CD4-positive, alpha-beta memory T cell (primary cell): Measurements from ENCODE around the gene KCTD19. TPM values are rescaled to one million over a fixed set of nuclear protein-coding genes. Genes with fewer than 3 reads are reported as not detected.

Experiments
- CTCF ChIA-PET: fragments of 350-600 bp; sonication (Branson Sonifier 250); formaldehyde crosslinking; loops from one replicate; lab custom pipeline; 2021; ENCODE audit warnings: inconsistent platforms; ENCODE audit not compliant: partially characterized antibody; lab: Charles Lee
- POLR2A ChIA-PET: fragments of 350-600 bp; sonication (Branson Sonifier 250); formaldehyde crosslinking; loops from one replicate; lab custom pipeline; 2021; ENCODE audit not compliant: partially characterized antibody; lab: Charles Lee
- DNase-seq, 5 donors: peaks; one replicate each; pipeline versions ENCODE4 v3.0.0 to v3.0.0-alpha.2; 2020 to 2022; ENCODE audit warnings: mixed read lengths in 1 of 5
- H3K27ac ChIP-seq: one replicate; pipeline ENCODE4 v1.7.0; 2013; ENCODE audit warnings: low read depth, low read length
- H3K27me3 ChIP-seq: 2 replicates; pipeline ENCODE4 v1.7.0; 2013; ENCODE audit warnings: mild to moderate bottlenecking, low read length, moderate library complexity; ENCODE audit not compliant: insufficient read depth
- H3K36me3 ChIP-seq: 2 replicates; pipeline ENCODE4 v1.7.0; 2013; ENCODE audit warnings: mild to moderate bottlenecking, low read length, moderate library complexity; ENCODE audit not compliant: insufficient read depth
- H3K4me1 ChIP-seq: 2 replicates; pipeline ENCODE4 v1.7.0; 2013; ENCODE audit warnings: mild to moderate bottlenecking, low read length, moderate library complexity; ENCODE audit not compliant: insufficient read depth
- H3K4me3 ChIP-seq, 2 donors: one replicate each; pipeline ENCODE4 v1.7.0; 2013; ENCODE audit warnings: low read length in 2 of 2, mild to moderate bottlenecking in 1 of 2
- H3K9me3 ChIP-seq, 2 donors: one replicate each; pipeline ENCODE4 v1.7.0; 2013; ENCODE audit warnings: low read length in 2 of 2, control low read depth in 1 of 2; ENCODE audit not compliant: control insufficient read depth in 1 of 2
- H3K27ac Mint-ChIP-seq, 7 donors: one replicate each; pipeline ENCODE4 v1.8.0; 2020 to 2021; ENCODE audit warnings: mixed read lengths in 7 of 7, mild to moderate bottlenecking in 6 of 7, inconsistent platforms in 3 of 7, moderate library complexity in 3 of 7
- H3K27me3 Mint-ChIP-seq, 2 donors: one replicate each; pipeline ENCODE4 v1.8.0; 2020 to 2021; ENCODE audit warnings: mixed read lengths in 2 of 2
- H3K36me3 Mint-ChIP-seq, 2 donors: one replicate each; pipeline ENCODE4 v1.8.0; 2020 to 2021; ENCODE audit warnings: mixed read lengths in 2 of 2, inconsistent platforms in 1 of 2, mild to moderate bottlenecking in 1 of 2
- H3K4me1 Mint-ChIP-seq, 4 donors: one replicate each; pipeline ENCODE4 v1.8.0; 2020 to 2021; ENCODE audit warnings: mixed read lengths in 4 of 4, mild to moderate bottlenecking in 1 of 4
- H3K4me3 Mint-ChIP-seq, 8 donors: one replicate each; pipeline ENCODE4 v1.8.0; 2020 to 2021; ENCODE audit warnings: mixed read lengths in 8 of 8, mild to moderate bottlenecking in 7 of 8, moderate library complexity in 6 of 8, inconsistent platforms in 3 of 8
- H3K9me3 Mint-ChIP-seq, 8 donors: one replicate each; pipeline ENCODE4 v1.8.0; 2020 to 2021; ENCODE audit warnings: mixed read lengths in 8 of 8, mild to moderate bottlenecking in 5 of 8, inconsistent platforms in 3 of 8, moderate library complexity in 1 of 8
- intact Hi-C: fragments of 100-400 bp; cut with micrococcal nuclease; formaldehyde crosslinking; loops from one replicate; pipeline ENCODE4 v1.15.1; 2023
- polyA plus RNA-seq, 2 donors: library from polyadenylated mRNA; unstranded; fragments of 300-500 nt; fragmentation: Illumina TruSeq; gene quantifications; one replicate each; pipeline ENCODE4 v1.2.3, GENCODE V29; 2021
- total RNA-seq, 2 experiments: library from RNA; stranded (reverse); gene quantifications; one replicate each; pipeline ENCODE4 v1.2.3, GENCODE V29; 2021

Gene KCTD19
- total and polyA plus RNA-seq, 4 experiments from 2014 or later = 0.10 TPM; not detected in 3

GRCh38 chr16:67245186-67245585 is 81.4 kb downstream of the KCTD19 start:
- Mint-ChIP-seq H3K4me1 (peaks cover 26 to 65% (median 45%) of the 10 kb centered on the region in 4 donors), H3K27ac (peak overlapping the region; percentile 94 to 100 (median 97)), H3K9me3 (no peaks in the 10 kb centered on the region), H3K4me3 (peak overlapping the region; percentile 55 to 95 (median 78)), H3K27me3 (peaks cover under 1 to 1% of the 10 kb centered on the region in 2 donors), H3K36me3 (peaks cover 0 to 12% of the 10 kb centered on the region in 2 donors)
- Histone ChIP-seq H3K36me3 (no peaks in the 10 kb centered on the region), H3K27me3 (no peaks in the 10 kb centered on the region), H3K9me3 (no peaks in the 10 kb centered on the region), H3K4me3 (peak overlapping the region in 1 of 2 donors; percentile 11), H3K4me1 (peaks cover 57% of the 10 kb centered on the region), H3K27ac (peak overlapping the region; percentile 82)
- no peak for DNase-seq
- ChIA-PET POLR2A (interaction anchor here (0.6 to 10.5 kb wide), 10 partner anchors 14 to 728 kb away, joined by 3 to 259 read pairs (median 8); partner anchors contain the start of genes E2F4, FBXL8, PLEKHG4 and TMEM208), CTCF (interaction anchor here (0.6 to 2.1 kb wide), 7 partner anchors 10 to 228 kb away, joined by 3 to 15 read pairs (median 3); partner anchors contain the start of gene TMEM208)
- intact Hi-C loops = loop anchor here (5.0 kb wide), 1 partner anchor 83 kb away; the partner anchor contains the start of gene HSF4

DNA sequence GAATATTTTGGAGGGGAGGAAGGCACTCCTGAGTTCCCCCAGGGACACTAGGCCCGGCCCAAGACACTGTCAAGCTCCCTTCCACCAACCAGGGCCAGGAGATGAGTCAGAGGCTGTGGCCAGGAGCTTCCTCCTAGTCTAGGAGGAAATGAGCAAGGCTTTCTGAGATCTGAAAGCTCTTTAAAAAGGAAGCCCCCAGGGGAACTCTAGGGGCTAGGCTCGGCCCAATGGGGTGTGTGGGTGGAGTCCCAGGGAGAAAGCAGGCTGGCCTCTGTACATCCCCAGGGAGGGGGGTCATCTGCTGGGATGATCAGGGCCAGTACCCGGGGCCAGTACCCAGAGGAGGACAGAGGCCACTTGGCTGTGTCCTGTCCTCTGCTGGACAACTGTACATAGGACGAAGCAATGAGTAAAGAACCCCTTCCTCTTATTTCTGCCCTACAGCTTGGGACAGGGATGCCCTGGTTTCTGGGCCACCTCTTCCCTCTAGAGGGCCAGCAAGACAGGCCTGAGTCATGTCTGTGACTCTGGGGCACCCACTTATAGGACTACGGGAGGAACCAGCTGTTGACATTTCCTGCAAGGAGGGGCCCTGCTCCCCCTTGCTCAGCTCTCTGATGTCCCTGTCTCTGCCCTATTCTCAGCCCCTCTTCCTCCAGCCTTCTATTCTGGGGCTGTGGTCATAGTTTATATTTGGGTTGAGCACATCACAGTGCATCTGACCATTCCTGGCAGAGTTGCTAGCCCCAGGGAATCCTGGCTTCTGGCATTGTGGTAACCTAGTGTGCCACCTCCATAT is 82.0 kb downstream of the KCTD19 start:
- Histone ChIP-seq H3K36me3 (peaks cover 4% of the 10 kb centered on the region), H3K4me3 (peak overlapping the region; percentile 4 to 11), H3K27me3 (no peaks in the 10 kb centered on the region), H3K27ac (peak overlapping the region; percentile 82), H3K4me1 (peaks cover 53% of the 10 kb centered on the region), H3K9me3 (no peaks in the 10 kb centered on the region)
- ChIA-PET POLR2A (interaction anchor here (0.6 to 10.5 kb wide), 16 partner anchors 14 to 727 kb away, joined by 3 to 259 read pairs (median 5); partner anchors contain the start of genes ATP6V0D1, E2F4, FBXL8 and PLEKHG4), CTCF (interaction anchor here (0.6 to 2.1 kb wide), 9 partner anchors 9 to 227 kb away, joined by 3 to 15 read pairs (median 3); partner anchors contain the start of gene TMEM208)
- H3K36me3 Mint-ChIP-seq = peaks cover 0 to 12% of the 10 kb centered on the region in 2 donors
- intact Hi-C loops = loop anchor here (5.0 kb wide), 1 partner anchor 82 kb away; the partner anchor contains the start of gene HSF4
- peaks cover 26 to 59% (median 42%) of the 10 kb centered on the region in 4 donors for H3K4me1 Mint-ChIP-seq
- H3K27ac Mint-ChIP-seq = peak overlapping the region; percentile 94 to 100 (median 97)
- peaks cover 0 to under 1% of the 10 kb centered on the region in 2 donors for H3K27me3 Mint-ChIP-seq
- DNase-seq = peak; percentile 58 to 97 (median 65)
- no peaks in the 10 kb centered on the region for H3K9me3 Mint-ChIP-seq
- peak overlapping the region; percentile 55 to 95 (median 78) for H3K4me3 Mint-ChIP-seq

- no peaks in the 10 kb centered on the region for H3K9me3 ChIP-seq
- H3K27me3 ChIP-seq = no peaks in the 10 kb centered on the region
- no peaks in the 10 kb centered on the region for H3K9me3 Mint-ChIP-seq
- H3K36me3 ChIP-seq = peaks cover 15% of the 10 kb centered on the region
- H3K4me3 Mint-ChIP-seq = no peak overlapping the region
- ChIA-PET CTCF (interaction anchor here (1.0 to 2.1 kb wide), 2 partner anchors 17 to 46 kb away, joined by 3 to 15 read pairs; partner anchors contain the start of gene TMEM208), POLR2A (interaction anchor here (1.0 to 10.5 kb wide), 7 partner anchors 13 to 238 kb away, joined by 3 to 259 read pairs (median 10); partner anchors contain the start of genes ATP6V0D1, E2F4, FBXL8 and TMEM208)
- intact Hi-C loops = no loop called here
- peaks cover 46% of the 10 kb centered on the region for H3K4me1 ChIP-seq
- peaks cover 22 to 53% (median 40%) of the 10 kb centered on the region in 4 donors for H3K4me1 Mint-ChIP-seq
- H3K27ac ChIP-seq = peak overlapping the region; percentile 82
- peaks cover 2 to 22% of the 10 kb centered on the region in 2 donors for H3K36me3 Mint-ChIP-seq
- peak overlapping the region; percentile 22 to 100 (median 97) for H3K27ac Mint-ChIP-seq
- H3K27me3 Mint-ChIP-seq = no peaks in the 10 kb centered on the region
- DNase-seq = no peak
- no peak overlapping the region for H3K4me3 ChIP-seq
Measured at GRCh38 chr16:67243481-67243880, 83.1 kb downstream of the KCTD19 start.

DNA sequence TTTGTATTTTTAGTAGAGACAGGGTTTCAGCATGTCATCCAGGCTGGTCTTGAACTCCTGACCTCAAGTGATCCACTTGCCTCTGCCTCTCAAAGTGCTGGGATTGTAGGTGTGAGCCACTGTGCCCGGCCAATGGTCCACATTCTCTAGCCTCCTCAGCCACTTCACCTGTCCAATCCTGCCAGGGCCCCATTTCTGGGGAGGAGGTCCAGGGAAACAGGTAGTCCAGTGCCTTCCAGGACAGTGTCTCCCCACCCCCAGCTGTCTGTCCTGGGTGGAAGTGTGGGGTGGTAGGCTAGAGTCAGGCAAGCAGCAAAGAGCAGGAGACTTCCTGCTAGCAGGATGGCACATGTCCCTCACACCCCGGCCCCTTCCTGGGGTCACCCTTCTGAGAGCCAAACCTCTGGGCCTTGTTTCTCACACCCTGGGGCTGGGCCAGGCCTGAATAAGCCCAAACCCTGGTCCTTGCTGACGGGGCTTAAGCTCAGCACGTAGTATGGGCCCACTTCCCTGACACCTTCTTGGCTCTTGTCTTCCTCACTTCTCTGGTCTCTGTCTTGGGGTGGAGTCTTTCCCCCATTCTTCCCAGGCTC is 84.3 kb downstream of the KCTD19 start:
- intact Hi-C loops = no loop called here
- Mint-ChIP-seq H3K9me3 (no peaks in the 10 kb centered on the region), H3K36me3 (peaks cover 15 to 31% of the 10 kb centered on the region in 2 donors), H3K4me1 (peaks cover 16 to 45% (median 34%) of the 10 kb centered on the region in 4 donors), H3K27ac (peak overlapping the region in 6 of 7 donors; percentile 55 to 100 (median 84)), H3K4me3 (no peak overlapping the region), H3K27me3 (no peaks in the 10 kb centered on the region)
- no peaks in the 10 kb centered on the region for H3K9me3 ChIP-seq
- H3K27ac ChIP-seq = peak overlapping the region; percentile 6
- no peak overlapping the region for H3K4me3 ChIP-seq
- ChIA-PET CTCF (no interaction called here), POLR2A (interaction anchor here (10.5 kb wide), 1 partner anchor 11 kb away, joined by 259 read pairs; the partner anchor contains the start of gene TMEM208)
- no peaks in the 10 kb centered on the region for H3K27me3 ChIP-seq
- peaks cover 23% of the 10 kb centered on the region for H3K36me3 ChIP-seq
- DNase-seq = no peak
- peaks cover 36% of the 10 kb centered on the region for H3K4me1 ChIP-seq

GRCh38 chr16:67241008-67241900 is 85.3 kb downstream of the KCTD19 start:
- POLR2A ChIA-PET = interaction anchor here (10.5 kb wide), 1 partner anchor 10 kb away, joined by 259 read pairs; the partner anchor contains the start of gene TMEM208
- H3K27ac Mint-ChIP-seq = peak overlapping the region; percentile 32 to 89 (median 72)
- Histone ChIP-seq H3K27ac (no peak overlapping the region), H3K4me1 (peaks cover 36% of the 10 kb centered on the region), H3K27me3 (no peaks in the 10 kb centered on the region), H3K4me3 (no peak overlapping the region), H3K36me3 (peaks cover 27% of the 10 kb centered on the region), H3K9me3 (no peaks in the 10 kb centered on the region)
- intact Hi-C loops = no loop called here
- H3K4me3 Mint-ChIP-seq = no peak overlapping the region
- H3K36me3 Mint-ChIP-seq = peaks cover 18 to 38% of the 10 kb centered on the region in 2 donors
- no peaks in the 10 kb centered on the region for H3K27me3 Mint-ChIP-seq
- no peaks in the 10 kb centered on the region for H3K9me3 Mint-ChIP-seq
- CTCF ChIA-PET = no interaction called here
- no peak for DNase-seq
- peaks cover 18 to 44% (median 33%) of the 10 kb centered on the region in 4 donors for H3K4me1 Mint-ChIP-seq

- Histone ChIP-seq H3K36me3 (peaks cover 27% of the 10 kb centered on the region), H3K9me3 (no peaks in the 10 kb centered on the region)
Measured at GRCh38 chr16:67240506-67240905, 86.0 kb downstream of the KCTD19 start.

More at GRCh38 chr16:67240506-67240905, 86.0 kb downstream of the KCTD19 start:
- Mint-ChIP-seq H3K4me3 (no peak overlapping the region), H3K9me3 (no peaks in the 10 kb centered on the region), H3K36me3 (peaks cover 22 to 42% of the 10 kb centered on the region in 2 donors), H3K27me3 (no peaks in the 10 kb centered on the region), H3K27ac (peak overlapping the region in 2 of 7 donors; percentile 57 to 68), H3K4me1 (peaks cover 21 to 46% (median 36%) of the 10 kb centered on the region in 4 donors)
- H3K27me3 ChIP-seq = no peaks in the 10 kb centered on the region
- ChIA-PET CTCF (no interaction called here), POLR2A (interaction anchor here (10.5 kb wide), 1 partner anchor 10 kb away, joined by 259 read pairs; the partner anchor contains the start of gene TMEM208)
- no peak for DNase-seq
- H3K4me3 ChIP-seq = no peak overlapping the region
- peaks cover 35% of the 10 kb centered on the region for H3K4me1 ChIP-seq
- no peak overlapping the region for H3K27ac ChIP-seq
- intact Hi-C loops = no loop called here
